Measurements from ENCODE around the gene ADAM12. TPM values are rescaled to one million over a fixed set of nuclear protein-coding genes. Genes with fewer than 3 reads are reported as not detected.
"Not testable (repeated sequence)": the region's sequence is repeated elsewhere in the genome, so short reads cannot be mapped to it uniquely, and the experiment has no call there.

Gene ADAM12
- polyA plus RNA-seq, 12 donors: 15.2 to 33.9 (median 21.8) TPM; not detected in 1

DNA sequence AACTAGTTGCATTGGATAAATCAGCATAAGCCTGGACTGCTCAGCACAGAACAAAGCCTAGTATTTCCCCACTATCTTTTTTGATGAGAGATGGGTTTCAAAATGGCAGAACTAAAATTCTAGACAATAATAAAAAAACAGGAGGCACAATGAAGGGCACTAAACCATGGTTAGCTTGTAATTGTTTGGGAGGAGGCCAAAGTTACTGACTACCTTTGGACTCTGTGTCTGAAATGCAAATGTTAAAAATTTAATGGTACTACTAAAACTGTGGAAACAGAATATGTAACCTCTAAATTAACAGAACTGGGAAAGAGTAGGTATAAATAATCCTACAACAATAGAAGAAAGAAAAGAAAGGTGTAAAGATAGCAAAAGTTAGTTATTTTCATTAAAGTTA is 13.0 kb downstream of the ADAM12 start:
- no peak for DNase-seq

DNA sequence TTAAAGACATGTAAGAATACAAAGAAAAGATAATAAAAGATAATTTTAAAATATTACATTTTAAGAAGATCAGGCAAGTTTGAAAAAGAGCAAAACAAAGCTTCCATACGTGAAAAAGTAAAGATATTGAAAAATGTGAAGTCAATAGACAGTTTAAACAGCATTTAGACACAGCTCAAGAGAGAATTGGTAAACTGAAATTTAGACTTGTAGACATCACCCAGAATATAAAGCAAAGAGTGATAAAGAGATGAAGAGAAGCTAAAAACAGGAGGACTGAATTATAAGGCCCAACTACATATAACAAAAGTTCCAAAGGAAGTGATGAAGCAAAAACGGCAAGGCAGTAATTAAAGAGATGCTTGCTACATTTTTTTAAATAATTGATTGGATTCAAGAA is 13.8 kb downstream of the ADAM12 start:
- DNase-seq: no peak

DNA sequence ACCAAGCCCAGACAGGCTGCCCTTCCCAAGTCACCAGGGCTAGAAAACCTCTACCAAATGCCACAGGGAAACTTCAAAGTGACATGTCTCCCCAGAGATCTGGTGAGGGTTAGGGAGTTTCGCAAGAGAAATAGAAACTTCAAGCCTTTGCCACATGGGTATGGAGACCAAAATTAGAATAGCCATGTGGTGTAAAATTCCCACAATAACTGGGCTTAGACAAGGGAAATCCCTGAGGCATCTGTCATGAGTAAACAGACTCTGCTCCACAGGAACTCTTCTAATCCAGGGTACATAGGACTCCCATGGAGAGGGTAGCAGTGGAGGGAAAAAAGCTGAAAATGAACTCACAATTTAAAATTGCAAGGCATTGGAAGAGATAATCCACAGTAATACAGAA is 14.3 kb downstream of the ADAM12 start:
- DNase-seq: no peak

DNA sequence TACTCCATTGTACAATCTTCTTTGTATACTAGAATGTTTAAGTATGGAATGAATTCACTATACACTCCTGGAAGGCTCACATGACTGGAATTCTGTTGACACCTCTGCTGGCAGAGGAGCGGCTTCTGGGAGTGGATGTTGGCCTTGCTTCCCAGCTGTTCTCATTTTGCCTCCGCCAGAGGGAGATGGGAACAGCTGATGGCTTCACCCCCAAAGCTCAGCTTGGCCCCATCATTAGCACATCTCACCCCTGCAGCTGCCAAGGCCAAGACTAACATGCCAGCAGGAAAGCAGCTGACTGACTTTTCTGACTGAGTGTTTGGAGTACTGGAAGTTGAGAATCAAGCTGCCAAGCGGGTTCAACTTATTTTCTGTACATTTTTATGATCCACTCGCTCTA is 15.1 kb downstream of the ADAM12 start:
- DNase-seq: peak; percentile 79

DNA sequence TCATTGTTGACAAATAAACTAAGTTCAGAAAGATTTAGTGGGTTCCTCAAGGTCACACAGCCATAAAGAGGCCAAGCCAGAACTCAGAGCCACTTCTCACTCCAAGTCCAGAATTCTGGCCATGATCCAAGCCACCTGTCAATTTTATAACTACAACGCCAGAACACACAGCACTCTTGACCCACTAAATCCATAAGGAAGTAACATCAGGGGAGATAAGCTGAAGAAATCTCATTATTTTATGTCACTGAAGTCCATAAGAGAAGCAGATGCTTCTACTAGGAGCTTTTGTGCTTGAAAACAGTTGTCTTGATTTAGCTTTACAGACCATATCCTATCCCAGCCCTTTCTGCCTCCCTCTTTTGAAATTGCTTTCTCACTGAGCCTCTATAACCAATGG is 15.9 kb downstream of the ADAM12 start:
- DNase-seq: no peak

DNA sequence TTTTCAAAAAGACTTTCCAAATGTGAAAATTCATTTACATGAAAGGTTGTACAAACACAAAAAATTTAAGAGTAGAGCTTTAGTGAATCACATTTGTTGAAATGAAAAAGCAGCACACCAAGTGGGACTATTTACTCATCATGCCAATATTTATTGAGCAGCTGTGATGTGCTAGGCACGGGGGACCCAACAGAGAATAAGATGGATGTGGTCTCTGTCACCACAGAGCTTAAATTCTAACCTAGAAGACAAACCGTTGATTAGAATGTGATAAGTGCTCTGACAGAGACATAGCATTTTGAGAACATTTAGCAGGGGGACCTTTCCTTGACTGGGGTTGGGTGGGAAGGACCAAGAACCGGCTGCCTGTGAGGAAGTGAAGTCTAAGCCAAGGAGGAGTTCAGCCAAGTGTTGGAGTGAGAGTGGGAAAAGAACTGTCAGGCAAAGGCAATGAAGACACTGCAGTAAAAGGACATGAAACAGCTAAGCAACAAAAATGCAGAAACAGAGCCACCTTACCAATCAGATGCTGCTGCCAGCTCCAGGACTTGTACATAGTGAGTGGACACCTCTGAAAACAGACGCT is 19.1 kb downstream of the ADAM12 start:
- peak; percentile 93 for DNase-seq

DNA sequence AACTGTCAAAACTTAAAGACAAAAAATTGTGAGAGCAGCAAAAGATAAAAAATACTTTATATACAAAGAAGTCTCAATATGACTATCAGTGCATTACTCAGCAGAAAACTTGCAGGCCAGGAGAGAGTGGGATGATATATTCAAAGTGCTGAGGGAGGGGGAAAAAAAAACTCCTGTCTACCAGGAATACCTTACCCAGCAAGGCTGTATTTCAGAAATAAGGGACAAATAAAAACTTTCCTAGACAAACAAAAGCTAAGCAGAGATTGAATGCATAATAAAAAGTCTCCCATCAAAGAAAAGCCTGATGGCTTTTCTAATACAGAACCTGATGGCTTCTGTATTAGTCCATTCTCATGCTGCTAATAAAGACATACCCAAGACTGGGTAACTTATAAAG is 31.1 kb downstream of the ADAM12 start:
- no peak for DNase-seq

DNA sequence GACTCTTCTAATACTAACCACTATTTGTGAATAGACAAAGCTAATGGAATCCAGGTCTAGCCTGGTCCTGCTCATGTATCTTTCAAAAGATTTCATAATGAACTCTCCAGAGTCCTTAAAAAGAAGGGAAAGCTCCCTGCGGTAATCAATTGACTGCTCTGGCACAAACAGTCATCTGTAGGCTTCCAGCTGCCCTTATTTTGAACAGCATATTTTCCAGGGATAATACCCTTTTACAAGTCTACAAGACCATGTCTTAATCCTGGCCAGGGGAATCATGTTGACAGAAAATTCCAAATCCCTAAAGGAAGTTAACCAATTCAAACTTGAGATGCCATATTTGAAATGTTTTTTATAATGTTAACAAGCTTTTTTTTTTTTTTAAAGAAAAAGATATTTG is 34.6 kb downstream of the ADAM12 start:
- DNase-seq: no peak

DNA sequence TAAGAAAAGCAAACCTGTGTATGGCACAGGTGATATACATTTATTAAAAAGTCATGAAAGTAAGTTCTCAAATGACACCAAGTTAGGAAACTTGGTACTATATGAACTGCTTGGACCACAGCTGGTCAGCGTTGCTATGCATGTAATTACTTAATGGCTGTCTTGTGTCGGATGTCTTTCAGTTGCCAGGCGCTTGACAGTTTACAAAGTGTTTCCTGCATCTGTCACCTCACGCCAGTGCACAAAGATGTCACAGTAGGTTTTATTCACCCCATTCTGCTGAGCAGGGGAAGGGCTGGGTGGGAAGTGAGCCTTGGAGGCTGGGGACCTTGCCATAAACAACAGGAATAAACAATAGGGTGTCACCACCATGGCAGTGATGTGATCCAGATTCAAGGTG is 35.8 kb downstream of the ADAM12 start:
- DNase-seq: no peak

DNA sequence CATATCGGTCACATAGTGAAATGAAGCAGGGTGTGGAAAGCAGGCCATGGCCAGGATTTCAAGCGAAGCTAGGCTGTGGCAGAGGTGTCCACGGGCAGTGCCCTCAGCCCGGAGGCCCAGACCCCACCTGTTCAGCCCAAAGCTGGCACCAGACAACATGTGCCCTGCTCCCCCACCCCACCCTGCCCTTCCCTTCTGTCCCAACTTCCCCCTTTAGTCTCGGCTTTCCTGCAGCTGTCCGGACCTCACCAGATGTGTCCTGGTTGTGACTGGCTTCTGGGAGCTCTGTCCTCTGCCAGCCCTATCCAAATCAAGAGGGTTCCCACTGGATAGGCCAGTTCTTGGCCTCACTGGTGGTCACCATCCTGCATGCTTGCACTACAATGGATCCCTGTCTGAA is 37.3 kb downstream of the ADAM12 start:
- no peak for DNase-seq

DNA sequence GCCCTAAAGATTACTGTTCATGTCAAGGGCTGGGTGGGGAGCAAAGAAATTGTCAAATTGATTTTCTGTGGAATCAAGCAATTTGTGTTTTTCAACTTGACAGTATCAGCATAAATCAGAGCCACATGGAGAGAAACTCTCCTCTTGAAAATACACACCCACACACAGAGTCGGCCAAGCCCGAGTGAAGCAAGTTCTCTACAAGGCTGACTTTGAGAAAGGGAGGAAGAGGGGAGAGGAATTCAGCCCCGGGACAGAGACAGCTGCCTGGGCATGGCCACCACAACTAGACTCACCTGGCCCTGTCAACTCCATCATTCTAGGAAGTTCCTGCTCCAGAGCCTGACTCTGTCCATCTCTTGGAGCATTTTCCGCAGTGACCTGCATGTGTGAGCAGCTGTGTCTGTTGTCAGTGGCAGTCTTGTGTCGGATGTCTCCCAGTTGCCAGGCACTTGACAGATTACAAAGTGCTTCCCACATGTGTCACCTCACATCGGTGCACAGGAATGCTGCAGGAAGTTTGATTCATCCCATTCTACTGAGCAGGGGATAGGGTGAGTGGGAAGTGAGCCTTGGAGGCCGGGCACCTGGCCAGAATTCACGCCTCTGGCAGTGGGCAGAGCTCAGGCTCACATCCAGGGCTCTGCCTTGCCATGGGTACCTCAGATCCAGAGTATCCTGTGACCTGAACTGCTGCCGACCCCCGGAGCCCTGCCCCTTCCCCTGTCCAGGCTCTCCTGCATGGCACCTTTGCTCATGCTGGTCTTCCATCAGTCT is 37.9 kb downstream of the ADAM12 start:
- DNase-seq: no peak

DNA sequence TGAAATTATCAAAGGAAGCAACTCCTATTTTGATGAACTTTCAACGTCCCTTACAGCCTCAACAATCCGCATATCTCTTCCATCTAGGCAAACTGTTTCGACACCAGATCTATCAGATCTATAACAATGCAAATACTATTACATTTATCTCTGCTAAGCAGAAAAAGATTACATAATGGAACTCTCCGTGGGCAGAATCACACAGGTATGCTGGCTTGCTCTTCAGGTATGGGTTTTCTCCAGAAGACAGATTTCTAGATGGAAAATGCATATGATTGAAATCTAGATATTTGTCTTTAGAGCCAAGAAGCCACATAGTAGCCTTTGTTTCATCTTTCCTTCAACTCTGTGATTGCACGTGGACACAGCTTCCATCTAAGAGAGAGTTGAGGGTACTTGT is 38.6 kb downstream of the ADAM12 start:
- no peak for DNase-seq

DNA sequence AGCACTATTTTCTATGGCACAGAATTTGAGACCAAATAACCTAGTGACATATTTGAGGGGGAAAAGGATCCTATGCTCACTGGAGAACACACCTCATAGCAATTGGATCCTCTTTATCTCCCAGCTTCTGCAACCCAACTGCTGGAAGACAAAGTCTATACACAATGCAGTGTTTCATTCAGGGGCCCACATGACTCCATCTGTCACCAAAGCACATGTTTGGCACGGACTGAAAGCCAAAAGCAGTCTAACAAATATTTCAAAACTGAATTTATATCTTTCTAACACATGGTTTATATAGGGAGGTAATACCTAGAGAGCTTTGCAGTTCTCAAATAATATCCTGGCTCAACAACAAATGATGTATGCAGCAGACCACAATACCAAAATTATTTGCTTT is 39.2 kb downstream of the ADAM12 start:
- no peak for DNase-seq

DNA sequence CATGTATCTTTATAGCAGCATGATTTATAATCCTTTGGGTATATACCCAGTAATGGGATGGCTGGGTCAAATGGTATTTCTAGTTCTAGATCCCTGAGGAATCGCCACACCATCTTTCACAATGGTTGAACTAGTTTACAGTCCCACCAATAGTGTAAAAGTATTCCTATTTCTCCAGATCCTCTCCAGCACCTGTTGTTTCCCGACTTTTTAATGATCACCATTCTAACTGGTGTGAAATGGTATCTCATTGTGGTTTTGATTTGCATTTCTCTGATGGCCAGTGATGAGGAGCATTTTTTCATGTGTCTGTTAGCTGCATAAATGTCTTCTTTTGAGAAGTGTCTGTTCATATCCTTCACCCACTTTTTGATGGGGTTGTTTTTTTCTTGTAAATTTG is 44.8 kb downstream of the ADAM12 start:
- DNase-seq: not testable (repeated sequence)

DNA sequence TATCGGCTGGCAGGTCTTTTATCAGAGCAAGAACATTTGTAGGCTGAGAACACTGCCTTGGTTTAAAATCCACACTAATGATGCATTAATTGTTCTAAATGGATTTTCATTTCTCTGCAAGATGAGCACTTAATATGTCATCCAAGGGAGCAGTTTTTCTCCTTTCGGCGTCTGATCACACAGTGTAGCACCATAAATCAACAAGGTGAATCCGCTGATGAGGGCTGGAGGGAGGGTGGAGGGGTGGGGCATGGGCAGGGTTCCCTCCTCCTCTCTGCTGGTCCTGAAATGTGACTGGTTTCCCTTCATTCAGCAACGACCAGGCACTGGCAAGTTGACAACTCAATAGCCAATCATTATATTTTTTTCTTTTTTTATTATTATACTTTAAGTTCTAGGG is 45.6 kb downstream of the ADAM12 start:
- no peak for DNase-seq

DNA sequence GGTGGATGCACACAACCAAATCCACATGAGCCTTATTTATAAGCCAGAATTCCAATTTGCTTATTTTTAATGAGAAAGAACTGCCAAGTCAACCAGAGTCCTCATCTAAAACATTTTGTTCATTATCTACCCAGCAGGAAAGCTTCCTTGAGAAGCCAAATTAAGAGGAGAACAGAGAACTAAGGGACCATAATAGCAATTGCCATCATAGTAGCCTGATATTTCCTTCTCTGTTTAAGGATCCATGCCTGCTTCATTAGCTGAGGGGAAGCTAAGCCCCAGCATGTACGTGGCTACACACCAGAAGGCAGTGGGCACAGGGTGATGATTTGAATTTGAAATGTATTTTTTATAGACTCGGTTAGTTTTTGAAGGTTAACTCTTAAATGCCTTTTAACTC is 46.8 kb downstream of the ADAM12 start:
- no peak for DNase-seq

DNA sequence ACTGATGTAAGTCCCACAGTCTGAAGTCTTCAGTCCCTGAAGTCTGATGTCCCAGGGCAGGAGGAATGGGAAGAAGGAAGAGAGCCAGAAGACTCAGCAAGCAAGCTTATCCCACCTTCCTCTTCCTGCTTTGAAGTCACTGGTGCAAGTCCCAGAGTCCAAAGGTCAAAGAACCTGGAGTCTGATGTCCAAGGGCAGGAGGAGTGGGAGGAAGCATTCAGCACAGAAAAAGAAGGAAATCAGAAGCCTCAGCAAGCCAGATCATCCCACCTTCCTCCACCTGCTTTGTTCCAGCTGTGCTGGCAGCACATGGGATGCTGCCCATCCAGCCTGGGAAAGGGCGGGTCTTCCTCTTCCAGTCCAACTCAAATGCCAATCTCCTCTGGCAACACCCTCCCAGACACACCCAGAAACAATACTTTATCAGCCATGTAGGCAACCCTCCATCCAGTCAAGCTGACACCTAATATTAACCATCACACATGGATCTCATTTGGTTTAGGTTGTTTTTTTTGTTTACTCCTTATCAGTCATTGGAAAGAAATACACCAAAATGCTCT is 50.9 kb downstream of the ADAM12 start:
- DNase-seq: no peak

DNA sequence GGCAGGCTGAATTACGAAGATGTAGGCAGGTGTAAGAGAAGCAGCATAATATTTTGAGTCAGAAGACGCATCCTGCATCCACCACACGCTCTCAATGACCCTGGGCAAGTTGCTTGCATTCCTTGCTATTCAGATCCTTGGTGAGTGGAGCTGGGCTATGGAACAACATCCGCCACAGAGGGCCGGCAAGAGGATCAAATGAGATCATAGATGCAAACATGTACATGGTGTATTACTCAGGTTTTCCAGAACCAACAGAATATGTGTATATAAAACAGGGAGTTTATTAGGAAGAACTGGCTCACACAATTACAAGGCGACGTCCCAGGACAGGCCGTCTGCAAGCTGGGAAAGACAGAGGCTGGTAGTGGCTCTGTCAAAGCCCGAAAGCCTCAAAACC is 51.5 kb downstream of the ADAM12 start:
- DNase-seq: no peak

DNA sequence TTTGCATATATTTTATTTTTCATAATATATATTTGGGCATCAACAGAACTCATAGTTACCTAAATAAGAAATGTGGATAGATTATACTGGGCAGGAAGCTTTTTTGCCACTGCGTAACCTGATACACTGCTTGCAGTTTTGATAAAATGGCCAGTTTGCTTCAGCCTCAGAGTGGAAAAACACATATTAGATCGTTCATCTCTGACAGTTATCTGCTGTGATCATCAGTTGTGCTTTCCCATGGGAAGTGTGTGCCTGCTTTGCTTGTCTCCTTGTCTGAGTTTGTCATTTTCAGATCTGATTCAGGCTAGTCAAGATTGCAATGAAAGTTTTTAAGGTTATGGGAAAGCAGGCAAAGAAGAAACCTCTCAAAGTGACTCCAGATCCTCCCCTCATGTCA is 54.0 kb downstream of the ADAM12 start:
- no peak for DNase-seq

DNA sequence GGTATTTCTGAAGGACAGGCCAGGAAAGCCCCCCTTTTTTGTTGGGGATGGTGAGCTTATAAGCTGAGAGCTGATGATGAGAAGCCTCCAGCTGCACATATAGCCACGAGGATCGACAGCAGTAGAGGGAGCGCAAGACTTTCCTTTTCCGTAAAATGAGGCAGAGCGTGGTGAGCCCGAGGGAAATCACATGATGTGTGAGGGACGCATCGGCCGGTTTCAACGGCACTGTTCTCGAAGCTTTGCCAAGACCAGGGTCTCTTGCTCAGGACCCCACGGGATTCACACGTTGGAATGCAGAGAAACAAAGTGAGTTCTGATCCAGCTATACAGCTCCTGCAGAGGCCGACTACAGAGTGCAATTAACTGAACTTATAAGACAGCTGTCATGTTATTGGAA is 55.7 kb downstream of the ADAM12 start:
- DNase-seq: no peak

DNA sequence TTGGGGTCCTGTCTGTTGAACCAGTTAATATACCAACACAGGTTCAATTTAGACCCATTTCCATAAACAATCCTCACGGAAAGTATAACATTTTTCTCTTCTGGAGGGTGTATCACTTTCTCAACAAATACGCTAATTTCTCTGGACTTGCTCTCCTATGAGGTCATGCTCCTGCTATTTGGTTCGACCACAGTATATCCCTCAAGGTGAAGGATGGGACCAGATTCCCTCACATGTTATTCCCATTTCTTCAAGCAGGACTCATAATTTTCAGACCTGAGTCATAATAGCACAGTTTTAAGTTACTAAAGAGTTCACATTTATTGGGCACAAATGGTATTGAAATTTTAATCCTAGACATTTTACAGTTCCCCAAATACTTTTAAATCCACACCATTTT is 57.2 kb downstream of the ADAM12 start:
- no peak for DNase-seq

DNA sequence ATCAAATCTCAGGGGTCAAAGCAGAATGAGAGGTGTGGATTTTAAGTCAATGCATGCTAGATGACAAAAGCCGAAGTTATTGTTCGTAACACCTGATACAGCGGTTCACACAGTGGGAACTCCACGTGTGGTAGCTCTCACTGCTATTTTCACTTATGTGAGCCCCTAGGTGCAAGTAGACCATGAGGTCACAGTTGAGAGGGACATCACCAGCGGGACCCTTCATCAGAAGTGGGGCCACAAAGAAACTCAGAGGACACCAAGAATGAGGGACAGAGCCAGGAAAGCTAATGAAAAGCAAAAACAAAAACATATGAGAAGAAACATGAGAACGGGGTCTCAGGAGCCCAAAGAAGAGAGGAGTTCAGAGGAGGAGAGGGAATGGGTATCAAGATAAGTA is 63.5 kb downstream of the ADAM12 start:
- DNase-seq: no peak

DNA sequence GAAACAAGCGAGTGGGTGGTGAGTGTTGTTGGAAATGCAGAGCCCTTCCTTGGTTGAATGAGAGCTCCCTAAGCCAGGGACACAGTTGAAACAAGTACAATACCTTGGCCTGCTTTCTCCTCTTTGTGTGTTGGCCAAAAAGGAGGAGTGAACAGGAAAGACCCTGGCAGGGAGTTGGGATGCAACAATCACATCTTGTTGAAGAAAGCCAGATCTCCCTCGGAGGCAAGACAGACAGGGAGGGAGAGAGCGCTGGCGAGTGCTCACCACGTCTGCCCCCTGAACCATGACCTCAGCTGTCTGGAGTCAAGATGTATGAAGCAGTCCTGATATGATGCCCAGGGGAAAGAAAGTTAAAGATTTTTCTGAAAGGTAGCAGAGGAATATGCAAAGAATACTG is 66.8 kb downstream of the ADAM12 start:
- no peak for DNase-seq

DNA sequence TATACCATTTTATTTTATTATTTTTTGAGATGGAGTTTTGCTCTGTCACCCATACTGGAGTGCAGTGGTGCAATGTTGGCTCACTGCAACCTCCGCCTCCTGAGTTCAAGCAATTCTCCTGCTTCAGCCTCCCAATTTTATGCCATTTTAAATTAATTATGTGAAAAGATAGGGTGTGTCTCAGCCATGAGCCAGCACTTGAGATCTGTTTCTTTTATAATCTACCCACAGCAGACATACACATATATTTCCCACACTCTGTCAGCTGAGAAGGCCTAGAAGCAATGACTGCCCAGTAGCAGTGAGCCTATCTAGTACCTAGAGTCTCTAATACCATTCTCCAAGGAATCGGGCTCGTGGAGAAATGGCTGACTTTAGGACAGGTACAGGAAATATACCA is 70.5 kb downstream of the ADAM12 start:
- DNase-seq: no peak
